ENCODE results near the gene DNLZ. TPM values are rescaled to one million over a fixed set of nuclear protein-coding genes. Genes with fewer than 3 reads are reported as not detected.

DNLZ gene
- total and polyA plus RNA-seq, 2 donors (not counting 3 experiments of a cell fraction or from before 2014, with no cell fraction given): 26.9 to 38.4 TPM

DNA sequence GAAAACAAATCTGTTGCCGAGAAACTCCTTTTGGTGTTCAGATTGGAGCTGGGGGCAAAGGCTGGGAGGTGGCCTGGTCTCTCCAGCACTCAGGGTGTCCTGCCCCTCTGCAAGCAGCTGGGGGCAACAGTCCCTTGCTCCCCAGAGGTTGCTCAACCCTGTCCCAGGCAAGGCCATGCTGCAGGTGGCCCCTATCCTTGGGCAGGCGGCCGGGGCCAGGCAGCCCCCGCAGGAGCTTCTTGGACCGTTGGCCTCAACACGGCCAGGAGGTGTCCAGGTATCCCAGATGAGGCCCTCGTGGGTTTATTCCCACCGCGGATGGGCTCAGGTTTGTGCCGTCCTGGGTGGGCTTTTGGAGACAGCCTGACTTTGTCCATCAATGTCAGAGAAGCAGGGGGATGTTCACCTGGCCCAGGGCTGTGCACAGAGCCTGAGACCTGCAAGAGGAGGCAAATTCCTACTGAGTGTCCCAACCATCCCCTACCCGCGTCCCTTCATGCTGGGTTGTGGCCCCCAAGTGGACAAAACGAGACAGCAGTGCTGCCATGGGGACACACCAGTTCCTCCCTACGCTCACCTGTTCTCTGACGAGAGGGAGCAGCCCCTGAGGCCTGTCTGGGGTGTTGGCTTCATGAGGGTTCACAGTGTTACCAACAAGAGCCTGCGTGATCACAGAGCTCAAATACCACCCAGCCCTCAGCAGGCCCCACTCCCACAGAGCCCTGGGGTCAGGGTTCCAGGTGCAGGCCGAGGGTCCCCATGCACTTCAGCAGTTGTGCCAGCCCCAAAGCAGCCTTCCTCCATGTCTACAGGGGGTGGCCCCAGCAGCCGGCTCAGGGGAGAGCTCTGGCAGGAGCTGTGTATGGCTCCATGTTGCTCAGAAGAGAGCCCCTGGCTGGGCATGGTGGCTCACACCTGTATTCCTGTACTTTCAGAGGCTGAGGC is 50.2 kb downstream of the DNLZ start:
- Histone ChIP-seq H2AFZ (ENCODE audit: low read depth, low read length) (no peak overlapping the region), H3K4me1 (ENCODE audit: control insufficient read depth, extremely low read depth, insufficient read depth, low read length) (no peaks in the 10 kb centered on the region), H3K27me3 (ENCODE audit: control insufficient read depth in 2 of 2, insufficient read depth in 2 of 2, low read length in 2 of 2) (no peaks in the 10 kb centered on the region), H3K9me1 (replicated peaks; ENCODE audit: control insufficient read depth, extremely low read depth, insufficient read depth, low read length) (no peaks in the 10 kb centered on the region), H3K27ac (ENCODE audit: insufficient read depth, low read depth, low read length) (no peak overlapping the region), H3K9me3 (replicated peaks; ENCODE audit: control insufficient read depth, insufficient read depth, low read length) (no peaks in the 10 kb centered on the region), H4K20me1 (replicated peaks; ENCODE audit: control insufficient read depth, extremely low read depth, insufficient read depth, low read length) (no peaks in the 10 kb centered on the region), H3K4me2 (ENCODE audit: insufficient read depth, low read length) (no peak overlapping the region), H3K36me3 (ENCODE audit: control insufficient read depth in 2 of 2, extremely low read depth in 1 of 2, insufficient read depth in 2 of 2, low read length in 2 of 2) (no peaks in the 10 kb centered on the region), H3K79me2 (ENCODE audit: control insufficient read depth, insufficient read depth, low read length) (no peaks in the 10 kb centered on the region), H3K9ac (replicated peaks; ENCODE audit: extremely low read depth, insufficient read depth, low read length) (no peak overlapping the region), H3K4me3 (replicated peaks in 1 of 3; ENCODE audit: insufficient read depth in 1 of 3, low read depth in 1 of 3, low read length in 3 of 3) (no peak overlapping the region)
- ChIA-PET POLR2A (no interaction called here), CTCF (interaction anchor here (0.6 to 3.3 kb wide), 16 partner anchors 10 to 126 kb away, joined by 3 to 27 read pairs (median 4); partner anchors contain the start of genes CCDC187, DNLZ and GPSM1)
- no TSS peak for BruUV-seq (replicated peaks)
- no peak for FAIRE-seq
- TF ChIP-seq POLR2AphosphoS5 (IDR thresholded peaks at IDR 0.05; ENCODE audit: insufficient read depth, low read depth, low read length): no peak
- TF ChIP-seq, protein P1, sequence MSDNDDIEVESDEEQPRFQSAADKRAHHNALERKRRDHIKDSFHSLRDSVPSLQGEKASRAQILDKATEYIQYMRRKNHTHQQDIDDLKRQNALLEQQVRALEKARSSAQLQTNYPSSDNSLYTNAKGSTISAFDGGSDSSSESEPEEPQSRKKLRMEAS (IDR thresholded peaks at IDR 0.05; ENCODE audit: insufficient read depth, insufficient read length): no peak
- TF ChIP-seq, protein P2, sequence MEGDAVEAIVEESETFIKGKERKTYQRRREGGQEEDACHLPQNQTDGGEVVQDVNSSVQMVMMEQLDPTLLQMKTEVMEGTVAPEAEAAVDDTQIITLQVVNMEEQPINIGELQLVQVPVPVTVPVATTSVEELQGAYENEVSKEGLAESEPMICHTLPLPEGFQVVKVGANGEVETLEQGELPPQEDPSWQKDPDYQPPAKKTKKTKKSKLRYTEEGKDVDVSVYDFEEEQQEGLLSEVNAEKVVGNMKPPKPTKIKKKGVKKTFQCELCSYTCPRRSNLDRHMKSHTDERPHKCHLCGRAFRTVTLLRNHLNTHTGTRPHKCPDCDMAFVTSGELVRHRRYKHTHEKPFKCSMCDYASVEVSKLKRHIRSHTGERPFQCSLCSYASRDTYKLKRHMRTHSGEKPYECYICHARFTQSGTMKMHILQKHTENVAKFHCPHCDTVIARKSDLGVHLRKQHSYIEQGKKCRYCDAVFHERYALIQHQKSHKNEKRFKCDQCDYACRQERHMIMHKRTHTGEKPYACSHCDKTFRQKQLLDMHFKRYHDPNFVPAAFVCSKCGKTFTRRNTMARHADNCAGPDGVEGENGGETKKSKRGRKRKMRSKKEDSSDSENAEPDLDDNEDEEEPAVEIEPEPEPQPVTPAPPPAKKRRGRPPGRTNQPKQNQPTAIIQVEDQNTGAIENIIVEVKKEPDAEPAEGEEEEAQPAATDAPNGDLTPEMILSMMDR (IDR thresholded peaks at IDR 0.05; ENCODE audit: extremely low read depth in 1 of 2, insufficient read depth in 1 of 2, low read depth in 1 of 2, low read length in 2 of 2): no peak
- TF ChIP-seq JUN (IDR thresholded peaks at IDR 0.05; ENCODE audit: borderline replicate concordance, insufficient read depth, insufficient read length, low read depth): no peak
- no peak for TF ChIP-seq POLR2A (IDR thresholded peaks at IDR 0.05; ENCODE audit: low read depth, low read length)
- dilution Hi-C loops (cut with MboI; ENCODE audit: extremely low pct_ligation_motif_present, low sequenced_read_pairs): no loop called here
- DNase-seq (ENCODE audit: low read depth, low spot score): no peak
- intact Hi-C loops (cut with micrococcal nuclease): loop anchor here (2.0 kb wide), 1 partner anchor 29 kb away; no protein-coding TSS in a partner anchor

All from endothelial cell of umbilical vein (primary cell).